NCI-H226 (cell line): ENCODE data around the gene PHKA1.
"Not testable (repeated sequence)": the region's sequence is repeated elsewhere in the genome, so short reads cannot be mapped to it uniquely, and the experiment has no call there.

Experiments used
- DNase-seq: peaks from one replicate; pipeline ENCODE4 v3.0.0-alpha.2; 2015

PHKA1 gene

DNA sequence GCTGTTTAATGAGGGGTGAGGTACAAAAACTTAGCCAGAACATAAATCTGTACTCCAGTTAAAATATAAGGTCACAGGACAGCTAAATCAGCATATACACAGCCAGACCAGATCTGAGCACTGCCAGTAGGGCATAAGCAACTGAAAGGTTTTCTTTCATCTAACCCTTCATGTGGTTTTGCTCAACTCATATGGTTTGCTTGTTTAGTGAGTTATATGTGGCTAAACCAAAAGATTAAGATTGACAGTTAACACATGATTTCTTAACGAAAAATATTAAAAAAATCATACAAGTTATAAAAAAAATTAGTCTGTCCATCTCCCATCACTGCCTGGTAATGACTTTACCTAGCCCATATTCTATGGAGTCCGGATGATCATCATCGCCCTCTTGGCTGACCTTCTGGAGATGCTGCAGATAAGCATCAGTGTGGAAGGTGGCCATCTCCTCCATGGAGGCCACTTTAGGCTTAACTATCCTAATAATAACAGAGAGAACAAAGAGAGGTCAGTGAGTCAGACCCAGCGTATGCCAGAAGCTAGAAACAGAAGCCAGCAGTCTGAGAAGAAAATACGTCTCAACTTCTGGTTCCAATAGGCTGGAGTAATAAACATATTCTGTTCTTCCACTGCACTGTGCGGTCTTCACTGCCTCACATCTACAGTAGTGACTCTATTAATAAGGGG lies 145.6 kb downstream of the PHKA1 start:
- DNase-seq = no peak

DNA sequence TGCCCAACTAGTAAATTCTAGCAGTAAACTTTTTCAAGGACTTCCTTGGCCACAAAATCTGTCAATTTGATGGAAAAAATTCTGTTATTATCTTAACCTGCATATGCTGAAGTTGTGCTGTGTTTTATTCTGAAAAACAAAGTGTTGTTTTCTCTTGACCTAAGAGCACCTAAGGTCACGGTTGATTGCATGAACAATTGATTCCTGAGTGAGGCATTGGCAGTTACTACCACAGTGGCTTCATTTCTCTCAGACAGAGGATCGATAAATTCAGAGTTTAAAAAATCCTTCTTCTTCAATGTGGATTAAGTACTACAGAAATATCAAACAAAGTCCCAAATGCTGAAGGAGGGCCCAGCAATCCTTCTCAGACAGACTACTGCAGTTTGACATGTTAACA lies 147.7 kb downstream of the PHKA1 start:
- DNase-seq = no peak

DNA sequence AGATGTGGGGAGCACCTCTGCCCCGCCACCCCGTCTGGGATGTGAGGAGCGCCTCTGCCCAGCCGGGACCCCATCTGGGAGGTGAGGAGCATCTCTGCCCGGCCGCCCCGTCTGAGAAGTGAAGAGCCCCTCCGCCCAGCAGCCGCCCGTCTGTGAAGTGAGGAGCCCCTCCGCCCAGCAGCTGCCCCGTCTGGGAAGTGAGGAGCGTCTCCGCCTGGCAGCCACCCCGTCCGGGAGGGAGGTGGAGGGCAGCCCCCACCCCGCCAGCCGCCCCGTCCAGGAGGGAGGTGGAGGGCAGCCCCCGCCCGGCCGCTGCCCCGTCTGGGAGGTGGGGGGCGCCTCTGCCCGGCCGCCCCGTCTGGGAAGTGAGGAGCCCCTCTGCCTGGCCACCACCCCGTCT lies 154.5 kb downstream of the PHKA1 start:
- not testable (repeated sequence) for DNase-seq

DNA sequence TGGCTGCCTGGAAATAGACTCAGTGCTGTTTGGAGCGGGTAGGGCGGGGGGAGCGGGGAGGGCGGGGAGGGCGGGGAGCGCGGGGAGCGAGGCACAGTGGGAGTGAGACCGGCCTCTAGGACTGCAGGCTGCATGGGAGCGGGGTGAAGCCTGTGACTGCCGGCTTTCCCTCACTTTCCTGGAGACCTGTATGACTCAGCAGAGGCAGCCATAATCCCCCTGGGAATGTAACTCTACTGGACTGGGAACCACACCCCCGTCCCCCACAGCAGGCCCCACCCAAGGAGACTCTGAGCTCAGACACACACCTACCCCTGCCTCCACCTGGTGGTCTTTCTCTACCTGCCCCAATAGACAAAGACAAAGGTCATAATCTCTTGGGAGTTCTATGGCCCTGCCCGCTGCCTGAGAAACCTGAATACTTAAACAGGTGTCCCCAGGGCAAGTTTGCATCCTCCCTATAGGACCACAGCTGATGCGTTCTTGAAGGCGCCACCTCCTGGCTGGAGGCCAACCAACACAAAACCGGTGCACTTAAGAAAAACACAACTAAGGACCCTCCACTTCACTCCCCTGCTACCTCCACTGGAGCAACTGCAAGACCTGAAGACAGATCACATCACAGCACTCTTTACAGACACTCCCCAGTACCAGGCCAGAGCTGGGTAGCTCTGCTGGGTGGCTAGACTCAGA lies 159.5 kb downstream of the PHKA1 start:
- peak; percentile 66 for DNase-seq

DNA sequence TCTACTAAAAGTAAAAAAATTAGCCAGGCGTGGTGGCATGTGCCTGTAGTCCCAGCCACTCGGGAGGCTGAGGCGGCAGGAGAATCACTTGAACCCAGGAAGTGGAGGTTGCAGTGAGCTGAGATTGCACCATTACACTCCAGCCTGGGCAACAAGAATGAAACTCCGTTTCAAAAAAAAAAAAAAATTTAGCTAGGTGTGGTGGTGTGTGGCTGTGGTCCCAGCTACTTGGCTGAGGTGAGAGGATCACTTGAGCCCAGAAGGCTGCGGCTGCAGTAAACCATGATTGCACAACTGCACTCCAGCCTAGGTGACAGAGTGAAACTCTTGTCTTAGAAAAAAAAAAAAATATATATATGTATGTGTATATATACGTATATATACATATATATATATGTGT lies 161.7 kb downstream of the PHKA1 start:
- DNase-seq = not testable (repeated sequence)

DNA sequence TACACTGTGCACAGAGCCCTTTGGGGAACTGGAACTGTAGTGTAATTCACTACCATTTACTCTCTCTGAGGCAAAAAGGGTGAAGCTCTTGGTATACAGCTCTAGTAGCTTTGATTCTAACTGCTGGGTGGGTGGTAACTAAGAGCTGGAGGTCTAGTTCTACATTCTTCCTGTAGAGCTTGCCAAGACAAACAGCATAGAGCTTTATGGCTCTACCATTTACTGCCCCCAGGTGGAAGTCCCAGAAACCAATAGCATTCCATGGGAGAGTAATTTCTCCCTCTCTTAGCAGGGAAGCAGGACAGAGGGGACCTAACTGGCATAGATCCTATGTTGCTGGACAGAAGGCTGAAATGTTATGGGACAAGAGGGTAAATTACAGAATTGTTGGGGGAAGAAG lies 168.1 kb downstream of the PHKA1 start:
- no peak for DNase-seq

DNA sequence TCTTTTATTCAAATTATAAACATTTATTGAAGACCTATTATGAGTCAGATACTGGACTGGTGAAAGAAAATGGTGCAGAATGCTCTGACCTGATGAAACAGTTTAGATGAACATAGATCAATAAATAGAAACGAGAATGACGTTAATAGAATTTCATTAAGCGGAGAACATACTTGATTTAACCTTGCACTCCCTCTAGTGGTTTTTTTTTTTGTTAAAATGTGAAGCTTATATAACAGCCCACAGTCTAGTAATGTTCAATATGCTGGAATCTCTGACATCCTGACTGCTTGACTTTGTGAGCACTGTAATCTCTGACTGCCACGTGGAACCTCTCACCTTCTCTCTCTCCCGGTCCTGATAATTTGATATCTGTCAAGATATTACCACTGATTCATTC lies 173.8 kb downstream of the PHKA1 start:
- no peak for DNase-seq

DNA sequence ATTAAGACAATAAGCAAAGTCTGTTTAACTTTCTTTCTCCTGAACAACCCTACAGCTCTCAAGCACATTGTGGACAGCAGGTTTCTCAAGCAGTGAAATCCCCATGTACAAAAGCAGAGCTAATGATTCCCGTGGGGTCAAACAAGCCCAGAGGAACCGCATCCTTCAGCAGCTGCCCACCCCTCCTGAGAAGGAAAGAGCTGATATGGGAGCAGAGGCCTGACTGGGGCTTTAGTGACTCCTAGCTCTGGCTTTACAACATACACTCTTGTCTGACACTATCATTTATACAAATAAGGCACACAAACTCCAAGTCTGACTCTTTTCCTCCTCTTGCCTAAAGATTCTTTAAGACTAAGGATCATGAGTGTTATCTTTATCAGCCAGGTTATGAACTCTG lies 174.3 kb downstream of the PHKA1 start:
- no peak for DNase-seq

DNA sequence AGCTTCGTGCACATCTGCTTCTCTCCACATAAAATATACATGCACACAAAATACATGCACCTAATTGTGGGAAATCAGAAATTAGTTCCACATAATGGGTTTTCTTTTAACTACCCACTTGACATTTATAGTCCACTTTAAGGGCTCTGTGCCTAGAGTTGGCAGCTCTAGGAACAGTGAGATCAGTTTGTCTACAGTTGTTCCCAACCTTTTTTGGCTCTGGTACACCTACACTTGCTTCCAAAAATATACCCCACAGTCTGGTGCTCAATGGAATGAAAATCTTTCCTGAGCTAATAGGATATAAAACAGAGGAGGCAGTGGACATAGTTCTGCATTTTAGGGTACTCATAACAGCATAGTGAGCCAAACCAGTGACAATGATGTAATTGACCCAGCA lies 177.6 kb downstream of the PHKA1 start:
- DNase-seq = no peak

DNA sequence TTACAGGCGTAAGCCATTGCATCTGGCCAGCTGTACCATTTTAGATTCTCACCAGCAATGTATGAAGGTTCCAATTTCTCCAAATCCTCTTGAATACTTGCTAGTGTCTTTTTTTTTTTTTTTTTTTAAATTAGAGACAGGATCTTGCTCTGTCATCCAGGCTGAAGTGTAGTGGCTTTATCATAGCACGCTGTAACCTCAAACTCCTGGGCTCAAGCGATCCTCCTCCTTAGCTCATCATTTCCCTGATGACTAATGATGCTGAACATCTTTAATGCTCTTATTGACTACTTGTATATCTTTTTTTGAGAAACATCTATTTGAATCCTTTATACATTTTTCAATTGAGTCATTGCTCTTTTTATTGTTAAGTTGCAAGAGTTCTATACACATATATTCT lies 181.7 kb downstream of the PHKA1 start:
- DNase-seq = no peak
